ENCODE data around the gene FAT1. TPM values are rescaled to one million over a fixed set of nuclear protein-coding genes. Genes with fewer than 3 reads are reported as not detected.

FAT1 gene
- total RNA-seq, 1 experiment from 2014 or later = 107 TPM

DNA sequence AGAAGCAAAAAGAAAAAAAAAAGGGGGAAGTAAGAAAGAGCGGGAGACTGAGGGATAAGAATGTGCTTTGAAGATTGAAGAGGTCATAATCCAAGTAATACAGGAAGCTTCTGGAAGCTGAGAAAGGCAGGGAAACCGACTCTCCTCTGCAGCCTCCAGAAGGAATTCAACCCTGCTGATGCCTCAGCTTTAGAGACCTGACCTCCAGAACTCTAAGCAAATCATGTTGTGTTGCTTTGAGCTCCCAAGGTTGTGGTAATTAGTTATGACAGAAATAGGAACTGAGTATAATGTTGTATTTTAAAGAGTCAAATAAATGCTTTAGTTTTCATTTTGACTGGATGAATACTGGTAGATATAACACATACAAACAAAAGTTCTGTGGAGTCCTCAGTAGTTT, 48.0 kb upstream of the FAT1 start:
- intact Hi-C loops (cut with micrococcal nuclease; ENCODE audit: unreplicated experiment) = no loop called here
- no peak for DNase-seq (ENCODE audit: low spot score)
- ChIA-PET CTCF (no interaction called here), POLR2A (ENCODE audit: low non-redundant PET) (no interaction called here)
- TF ChIP-seq, protein P1, sequence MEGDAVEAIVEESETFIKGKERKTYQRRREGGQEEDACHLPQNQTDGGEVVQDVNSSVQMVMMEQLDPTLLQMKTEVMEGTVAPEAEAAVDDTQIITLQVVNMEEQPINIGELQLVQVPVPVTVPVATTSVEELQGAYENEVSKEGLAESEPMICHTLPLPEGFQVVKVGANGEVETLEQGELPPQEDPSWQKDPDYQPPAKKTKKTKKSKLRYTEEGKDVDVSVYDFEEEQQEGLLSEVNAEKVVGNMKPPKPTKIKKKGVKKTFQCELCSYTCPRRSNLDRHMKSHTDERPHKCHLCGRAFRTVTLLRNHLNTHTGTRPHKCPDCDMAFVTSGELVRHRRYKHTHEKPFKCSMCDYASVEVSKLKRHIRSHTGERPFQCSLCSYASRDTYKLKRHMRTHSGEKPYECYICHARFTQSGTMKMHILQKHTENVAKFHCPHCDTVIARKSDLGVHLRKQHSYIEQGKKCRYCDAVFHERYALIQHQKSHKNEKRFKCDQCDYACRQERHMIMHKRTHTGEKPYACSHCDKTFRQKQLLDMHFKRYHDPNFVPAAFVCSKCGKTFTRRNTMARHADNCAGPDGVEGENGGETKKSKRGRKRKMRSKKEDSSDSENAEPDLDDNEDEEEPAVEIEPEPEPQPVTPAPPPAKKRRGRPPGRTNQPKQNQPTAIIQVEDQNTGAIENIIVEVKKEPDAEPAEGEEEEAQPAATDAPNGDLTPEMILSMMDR (conservative IDR thresholded peaks at IDR 0.05; ENCODE audit: low read depth, low read length) = no peak
- no peak for TF ChIP-seq EZH2 (IDR thresholded peaks at IDR 0.05; ENCODE audit: borderline replicate concordance, low read depth, low read length, poor library complexity, severe bottlenecking)
- no peaks in the 10 kb centered on the region for H3K9me3 ChIP-seq (ENCODE audit: low read depth, low read length, poor library complexity, severe bottlenecking)
- H3K4me1 ChIP-seq (ENCODE audit: insufficient read depth, low read length, poor library complexity, severe bottlenecking) = no peaks in the 10 kb centered on the region
- H3K4me3 ChIP-seq (ENCODE audit: low read depth, low read length, poor library complexity, severe bottlenecking) = no peak overlapping the region
- H3K27ac ChIP-seq (ENCODE audit: low read depth, low read length, poor library complexity, severe bottlenecking) = no peak overlapping the region
- BruUV-seq (replicated peaks) = no TSS peak
- no peaks in the 10 kb centered on the region for H3K36me3 ChIP-seq (ENCODE audit: insufficient read depth, low read length, poor library complexity, severe bottlenecking)
- peaks cover 4% of the 10 kb centered on the region for H3K27me3 ChIP-seq (replicated peaks; ENCODE audit: insufficient read depth, low read depth, low read length, poor library complexity)

DNA sequence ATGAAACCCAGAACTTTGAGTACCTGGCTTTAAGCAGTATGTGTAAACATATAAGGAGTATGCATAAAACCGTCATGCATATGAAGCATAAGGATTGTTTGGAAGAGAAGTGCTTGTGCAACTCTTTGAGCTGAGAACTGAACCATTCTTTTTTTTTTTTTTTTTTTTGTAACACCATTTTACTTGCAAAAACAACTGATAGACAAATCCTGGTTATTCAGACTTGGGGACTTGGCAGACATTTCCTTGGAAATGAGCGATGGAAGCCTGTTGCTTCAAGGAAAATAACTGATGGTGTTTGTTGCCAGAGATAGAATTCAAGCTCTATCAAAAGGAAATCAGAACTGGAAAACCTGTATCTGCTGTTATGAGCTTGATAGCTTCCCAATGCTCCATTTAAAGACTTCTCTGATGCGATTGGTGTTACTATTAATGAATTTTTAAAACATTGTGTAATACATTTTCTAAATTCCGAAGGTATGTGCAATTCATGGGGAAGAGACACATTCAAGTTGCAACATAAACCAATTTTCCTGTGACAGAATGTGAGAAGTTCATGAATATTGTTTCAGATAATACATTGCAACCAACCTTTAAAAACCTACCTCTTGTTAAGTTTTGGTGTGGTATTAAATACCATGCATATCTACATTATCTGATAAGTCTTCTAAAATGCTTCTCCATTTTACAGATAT, 47.0 kb upstream of the FAT1 start:
- Histone ChIP-seq H3K27me3 (replicated peaks; ENCODE audit: insufficient read depth, low read depth, low read length, poor library complexity) (peaks cover 4% of the 10 kb centered on the region), H3K27ac (ENCODE audit: low read depth, low read length, poor library complexity, severe bottlenecking) (no peak overlapping the region), H3K4me1 (ENCODE audit: insufficient read depth, low read length, poor library complexity, severe bottlenecking) (no peaks in the 10 kb centered on the region), H3K36me3 (ENCODE audit: insufficient read depth, low read length, poor library complexity, severe bottlenecking) (no peaks in the 10 kb centered on the region), H3K9me3 (ENCODE audit: low read depth, low read length, poor library complexity, severe bottlenecking) (no peaks in the 10 kb centered on the region), H3K4me3 (ENCODE audit: low read depth, low read length, poor library complexity, severe bottlenecking) (no peak overlapping the region)
- no peak for DNase-seq (ENCODE audit: low spot score)
- intact Hi-C loops (cut with micrococcal nuclease; ENCODE audit: unreplicated experiment) = no loop called here
- POLR2A ChIA-PET (ENCODE audit: low non-redundant PET) = no interaction called here
- CTCF ChIA-PET = interaction anchor here (0.7 kb wide), 1 partner anchor 46 kb away, joined by 11 read pairs; no protein-coding TSS in a partner anchor
- TF ChIP-seq EZH2 (IDR thresholded peaks at IDR 0.05; ENCODE audit: borderline replicate concordance, low read depth, low read length, poor library complexity, severe bottlenecking) = no peak
- no TSS peak for BruUV-seq (replicated peaks)

DNA sequence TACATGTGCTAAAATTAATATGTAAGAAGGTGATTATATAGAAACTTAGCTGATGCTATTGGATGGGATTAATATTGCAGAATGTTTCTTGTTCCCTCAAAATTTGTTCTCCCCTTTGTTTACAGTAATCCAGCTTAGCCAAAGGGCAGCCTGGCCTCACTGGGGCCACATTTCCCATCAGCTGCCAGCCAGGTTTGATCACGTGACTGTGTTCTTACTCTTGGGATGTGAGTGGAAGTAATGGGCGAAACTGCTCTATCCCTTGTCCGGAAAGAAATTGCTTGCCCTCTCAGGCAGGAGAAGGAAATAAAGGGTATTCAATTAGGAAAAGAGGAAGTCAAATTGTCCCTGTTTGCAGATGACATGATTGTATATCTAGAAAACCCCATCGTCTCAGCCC, 44.1 kb upstream of the FAT1 start:
- Histone ChIP-seq H3K4me1 (ENCODE audit: insufficient read depth, low read length, poor library complexity, severe bottlenecking) (peaks cover 4% of the 10 kb centered on the region), H3K9me3 (ENCODE audit: low read depth, low read length, poor library complexity, severe bottlenecking) (no peaks in the 10 kb centered on the region), H3K27ac (ENCODE audit: low read depth, low read length, poor library complexity, severe bottlenecking) (no peak overlapping the region), H3K27me3 (replicated peaks; ENCODE audit: insufficient read depth, low read depth, low read length, poor library complexity) (no peaks in the 10 kb centered on the region), H3K36me3 (ENCODE audit: insufficient read depth, low read length, poor library complexity, severe bottlenecking) (no peaks in the 10 kb centered on the region), H3K4me3 (ENCODE audit: low read depth, low read length, poor library complexity, severe bottlenecking) (no peak overlapping the region)
- ChIA-PET POLR2A (ENCODE audit: low non-redundant PET) (no interaction called here), CTCF (no interaction called here)
- intact Hi-C loops (cut with micrococcal nuclease; ENCODE audit: unreplicated experiment) = no loop called here
- no peak for DNase-seq (ENCODE audit: low spot score)
- BruUV-seq (replicated peaks) = no TSS peak
- TF ChIP-seq, protein P1 (conservative IDR thresholded peaks at IDR 0.05; ENCODE audit: low read depth, low read length) = no peak
- no peak for TF ChIP-seq EZH2 (IDR thresholded peaks at IDR 0.05; ENCODE audit: borderline replicate concordance, low read depth, low read length, poor library complexity, severe bottlenecking)

Data from A673 (cell line).